ENCODE results near the gene CPT2.
"Not testable (repeated sequence)": the region's sequence is repeated elsewhere in the genome, so short reads cannot be mapped to it uniquely, and the experiment has no call there.

The CPT2 gene

GRCh38 chr1:53187401-53187800, 9.2 kb upstream of the CPT2 start:
- Mint-ChIP-seq H3K27me3 (no peaks in the 10 kb centered on the region), H3K27ac (ENCODE audit: low read depth) (no peak overlapping the region), H3K4me3 (no peak overlapping the region), H3K9me3 (no peaks in the 10 kb centered on the region), H3K4me1 (no peaks in the 10 kb centered on the region), H3K36me3 (ENCODE audit: insufficient read depth) (no peaks in the 10 kb centered on the region)
- ATAC-seq (replicated peaks; ENCODE audit: extremely low read depth, poor library complexity, severe bottlenecking) (no peak), DNase-seq (ENCODE audit: low spot score in 2 of 2) (no peak)

GRCh38 chr1:53188099-53188498, 8.5 kb upstream of the CPT2 start:
- no peak overlapping the region for H3K27ac Mint-ChIP-seq (ENCODE audit: low read depth)
- H3K9me3 Mint-ChIP-seq: no peaks in the 10 kb centered on the region
- no peak for ATAC-seq (replicated peaks; ENCODE audit: extremely low read depth, poor library complexity, severe bottlenecking)
- H3K4me3 Mint-ChIP-seq: no peak overlapping the region
- no peaks in the 10 kb centered on the region for H3K36me3 Mint-ChIP-seq (ENCODE audit: insufficient read depth)
- DNase-seq (ENCODE audit: low spot score in 2 of 2): no peak
- H3K27me3 Mint-ChIP-seq: no peaks in the 10 kb centered on the region
- H3K4me1 Mint-ChIP-seq: no peaks in the 10 kb centered on the region

GRCh38 chr1:53189061-53189460, 7.6 kb upstream of the CPT2 start:
- DNase-seq (ENCODE audit: low spot score in 2 of 2): no peak
- no peak overlapping the region for H3K4me3 Mint-ChIP-seq
- no peaks in the 10 kb centered on the region for H3K4me1 Mint-ChIP-seq
- H3K9me3 Mint-ChIP-seq: no peaks in the 10 kb centered on the region
- H3K27ac Mint-ChIP-seq (ENCODE audit: low read depth): no peak overlapping the region
- peaks cover 2% of the 10 kb centered on the region for H3K36me3 Mint-ChIP-seq (ENCODE audit: insufficient read depth)
- ATAC-seq (replicated peaks; ENCODE audit: extremely low read depth, poor library complexity, severe bottlenecking): no peak
- no peaks in the 10 kb centered on the region for H3K27me3 Mint-ChIP-seq

- Mint-ChIP-seq H3K36me3 (ENCODE audit: insufficient read depth) (peaks cover 2% of the 10 kb centered on the region), H3K27me3 (no peaks in the 10 kb centered on the region), H3K9me3 (no peaks in the 10 kb centered on the region), H3K27ac (ENCODE audit: low read depth) (no peak overlapping the region), H3K4me3 (no peak overlapping the region), H3K4me1 (no peaks in the 10 kb centered on the region)
- DNase-seq (ENCODE audit: low spot score in 2 of 2) (no peak), ATAC-seq (replicated peaks; ENCODE audit: extremely low read depth, poor library complexity, severe bottlenecking) (no peak)
These were observed 6.4 kb upstream of the CPT2 start for GRCh38 chr1:53190210-53190611.

- H3K4me1 Mint-ChIP-seq: peaks cover 25% of the 10 kb centered on the region
- H3K4me3 Mint-ChIP-seq: peak overlapping the region; percentile 85
- H3K9me3 Mint-ChIP-seq: no peaks in the 10 kb centered on the region
- ATAC-seq (replicated peaks; ENCODE audit: extremely low read depth, poor library complexity, severe bottlenecking): no peak
- no peaks in the 10 kb centered on the region for H3K27me3 Mint-ChIP-seq
- peaks cover 13% of the 10 kb centered on the region for H3K36me3 Mint-ChIP-seq (ENCODE audit: insufficient read depth)
- DNase-seq (ENCODE audit: low spot score in 2 of 2): no peak
- H3K27ac Mint-ChIP-seq (ENCODE audit: low read depth): no peak overlapping the region
These were observed 1.2 kb upstream of the CPT2 start for GRCh38 chr1:53195246-53196016.

- H3K27ac Mint-ChIP-seq (ENCODE audit: low read depth): peak overlapping the region; percentile 98
- no peak for DNase-seq (ENCODE audit: low spot score in 2 of 2)
- peaks cover 13% of the 10 kb centered on the region for H3K36me3 Mint-ChIP-seq (ENCODE audit: insufficient read depth)
- H3K4me1 Mint-ChIP-seq: peaks cover 25% of the 10 kb centered on the region
- no peaks in the 10 kb centered on the region for H3K9me3 Mint-ChIP-seq
- no peaks in the 10 kb centered on the region for H3K27me3 Mint-ChIP-seq
- peak; percentile 40 for ATAC-seq (replicated peaks; ENCODE audit: extremely low read depth, poor library complexity, severe bottlenecking)
- H3K4me3 Mint-ChIP-seq: peak overlapping the region; percentile 85
These were observed 573 bp upstream of the CPT2 start for GRCh38 chr1:53196017-53196484.

- DNase-seq (ENCODE audit: low spot score in 2 of 2) (no peak), ATAC-seq (replicated peaks; ENCODE audit: extremely low read depth, poor library complexity, severe bottlenecking) (no peak)
- Mint-ChIP-seq H3K36me3 (ENCODE audit: insufficient read depth) (peaks cover 19% of the 10 kb centered on the region), H3K9me3 (no peaks in the 10 kb centered on the region), H3K27ac (ENCODE audit: low read depth) (peak overlapping the region; percentile 98), H3K4me1 (peaks cover 25% of the 10 kb centered on the region), H3K4me3 (peak overlapping the region; percentile 85), H3K27me3 (no peaks in the 10 kb centered on the region)
These were observed 922 bp downstream of the CPT2 start for GRCh38 chr1:53197291-53198200.

- Mint-ChIP-seq H3K27me3 (no peaks in the 10 kb centered on the region), H3K4me1 (peaks cover 25% of the 10 kb centered on the region), H3K9me3 (no peaks in the 10 kb centered on the region), H3K27ac (ENCODE audit: low read depth) (peak overlapping the region; percentile 98), H3K4me3 (peak overlapping the region; percentile 85), H3K36me3 (ENCODE audit: insufficient read depth) (peaks cover 25% of the 10 kb centered on the region)
- ATAC-seq (replicated peaks; ENCODE audit: extremely low read depth, poor library complexity, severe bottlenecking) (no peak), DNase-seq (ENCODE audit: low spot score in 2 of 2) (no peak)
These were observed 1.6 kb downstream of the CPT2 start for GRCh38 chr1:53198241-53198651.

GRCh38 chr1:53203466-53203865, 6.8 kb downstream of the CPT2 start:
- H3K4me1 Mint-ChIP-seq: peaks cover 8% of the 10 kb centered on the region
- peaks cover 6% of the 10 kb centered on the region for H3K9me3 Mint-ChIP-seq
- H3K4me3 Mint-ChIP-seq: no peak overlapping the region
- ATAC-seq (replicated peaks; ENCODE audit: extremely low read depth, poor library complexity, severe bottlenecking): no peak
- DNase-seq (ENCODE audit: low spot score in 2 of 2): no peak
- H3K27ac Mint-ChIP-seq (ENCODE audit: low read depth): peak overlapping the region; percentile 81
- H3K27me3 Mint-ChIP-seq: no peaks in the 10 kb centered on the region
- peaks cover 35% of the 10 kb centered on the region for H3K36me3 Mint-ChIP-seq (ENCODE audit: insufficient read depth)

GRCh38 chr1:53205496-53205895, 8.9 kb downstream of the CPT2 start:
- H3K4me1 Mint-ChIP-seq; H3K27me3 Mint-ChIP-seq; H3K27ac Mint-ChIP-seq (ENCODE audit: low read depth); DNase-seq (ENCODE audit: low spot score in 2 of 2); H3K9me3 Mint-ChIP-seq; H3K4me3 Mint-ChIP-seq; ATAC-seq (replicated peaks; ENCODE audit: extremely low read depth, poor library complexity, severe bottlenecking): not testable (repeated sequence)
- H3K36me3 Mint-ChIP-seq (ENCODE audit: insufficient read depth): peaks cover 54% of the 10 kb centered on the region

GRCh38 chr1:53206083-53206685, 9.6 kb downstream of the CPT2 start:
- not testable (repeated sequence) for DNase-seq (ENCODE audit: low spot score in 2 of 2); ATAC-seq (replicated peaks; ENCODE audit: extremely low read depth, poor library complexity, severe bottlenecking); H3K4me3 Mint-ChIP-seq; H3K27ac Mint-ChIP-seq (ENCODE audit: low read depth); H3K9me3 Mint-ChIP-seq; H3K4me1 Mint-ChIP-seq; H3K27me3 Mint-ChIP-seq
- H3K36me3 Mint-ChIP-seq (ENCODE audit: insufficient read depth): peaks cover 59% of the 10 kb centered on the region

GRCh38 chr1:53206735-53207379, 10.2 kb downstream of the CPT2 start:
- ATAC-seq (replicated peaks; ENCODE audit: extremely low read depth, poor library complexity, severe bottlenecking) (no peak), DNase-seq (ENCODE audit: low spot score in 2 of 2) (no peak)
- Mint-ChIP-seq H3K4me3 (no peak overlapping the region), H3K4me1 (peaks cover 8% of the 10 kb centered on the region), H3K36me3 (ENCODE audit: insufficient read depth) (peaks cover 64% of the 10 kb centered on the region), H3K9me3 (peaks cover 6% of the 10 kb centered on the region), H3K27me3 (no peaks in the 10 kb centered on the region), H3K27ac (ENCODE audit: low read depth) (no peak overlapping the region)

Measured in central memory CD8-positive, alpha-beta T cell (primary cell).